HL-60 (cell line): ENCODE results near the gene HMOX1.
A peak's percentile ranks its signal among the peaks of the same experiment; 100 is the strongest.

Source experiments
- DNase-seq, 2 experiments: peaks; one replicate each; pipeline ENCODE4 v3.0.0-alpha.2; 2010 to 2020; ENCODE audit warnings: low read depth in 1 of 2, low spot score in 1 of 2
- H3K27ac ChIP-seq: fragments of 250-450 bp; sonication (Bioruptor Pico); replicated peaks from 2 replicates; pipeline ENCODE4 v1.5.1; 2020; ENCODE audit warnings: mild to moderate bottlenecking, moderate library complexity
- H3K27me3 ChIP-seq: fragments of 250-450 bp; sonication (Bioruptor Pico); 2 replicates; pipeline ENCODE4 v1.5.1; 2021; ENCODE audit warnings: mild to moderate bottlenecking, moderate library complexity; ENCODE audit not compliant: insufficient read depth, poor library complexity, severe bottlenecking
- H3K4me3 ChIP-seq: replicated peaks from 2 replicates; pipeline ENCODE4 v1.5.1; 2011; ENCODE audit warnings: mild to moderate bottlenecking, control low read depth, low read length; ENCODE audit not compliant: insufficient read depth
- CTCF ChIP-seq: IDR thresholded peaks from one replicate; pipeline ENCODE4 v1.5.1; 2011; ENCODE audit warnings: low read length, control low read depth, inconsistent platforms; ENCODE audit not compliant: insufficient read depth
- GABPA ChIP-seq: IDR thresholded peaks from 2 replicates; pipeline ENCODE4 v1.6.1; 2012; ENCODE audit warnings: low read depth
- POLR2AphosphoS5 ChIP-seq: IDR thresholded peaks from 2 replicates; pipeline ENCODE4 v1.6.1; 2012; ENCODE audit warnings: low read depth
- REST ChIP-seq: IDR thresholded peaks from 2 replicates; pipeline ENCODE4 v1.6.1; 2012; ENCODE audit warnings: low read depth; ENCODE audit not compliant: insufficient replicate concordance
- SPI1 ChIP-seq: IDR thresholded peaks from 2 replicates; pipeline ENCODE4 v1.6.1; 2012; ENCODE audit warnings: low read depth, mild to moderate bottlenecking, borderline replicate concordance

The HMOX1 gene

GRCh38 chr22:35411102-35411501, 30.2 kb downstream of the HMOX1 start:
- Histone ChIP-seq H3K27ac (peak overlapping the region; percentile 62), H3K4me3 (no peak overlapping the region), H3K27me3 (no peaks in the 10 kb centered on the region)
- no peak for TF ChIP-seq POLR2AphosphoS5
- TF ChIP-seq SPI1, result no peak
- no peak for TF ChIP-seq GABPA
- TF ChIP-seq REST, result no peak
- TF ChIP-seq CTCF, result no peak
- no peak for DNase-seq

GRCh38 chr22:35413624-35414023, 32.7 kb downstream of the HMOX1 start:
- TF ChIP-seq CTCF (no peak), REST (no peak), SPI1 (no peak), GABPA (no peak), POLR2AphosphoS5 (no peak)
- Histone ChIP-seq H3K27ac (no peak overlapping the region), H3K4me3 (no peak overlapping the region), H3K27me3 (no peaks in the 10 kb centered on the region)
- no peak for DNase-seq

GRCh38 chr22:35417606-35418005, 36.7 kb downstream of the HMOX1 start:
- DNase-seq, result no peak
- Histone ChIP-seq H3K27ac (no peak overlapping the region), H3K27me3 (no peaks in the 10 kb centered on the region), H3K4me3 (no peak overlapping the region)
- TF ChIP-seq POLR2AphosphoS5, result 0 out of 2 replicates have a peak, but pooled peaks have one; percentile 12
- TF ChIP-seq SPI1, result no peak
- no peak for TF ChIP-seq GABPA
- TF ChIP-seq CTCF, result no peak

- no peak for DNase-seq
- Histone ChIP-seq H3K4me3 (no peak overlapping the region), H3K27ac (no peak overlapping the region), H3K27me3 (no peaks in the 10 kb centered on the region)
- TF ChIP-seq GABPA (no peak), CTCF (no peak), POLR2AphosphoS5 (no peak), REST (no peak), SPI1 (no peak)
These were observed 37.2 kb downstream of the HMOX1 start for GRCh38 chr22:35418088-35418487.
